Fibroblast of the aortic adventitia (primary cell): ENCODE results near the gene MYO16. TPM values are rescaled to one million over a fixed set of nuclear protein-coding genes. Genes with fewer than 3 reads are reported as not detected.
"Not testable (repeated sequence)": the region's sequence is repeated elsewhere in the genome, so short reads cannot be mapped to it uniquely, and the experiment has no call there.

Experiments
- DNase-seq: peaks from one replicate; pipeline ENCODE4 v3.0.0-alpha.2; 2010; ENCODE audit warnings: low read depth
- H3K4me3 ChIP-seq: 2 replicates; pipeline ENCODE4 v1.5.1; 2011; ENCODE audit warnings: low read depth, mild to moderate bottlenecking, control low read depth, low read length, moderate library complexity
- CTCF ChIP-seq: IDR thresholded peaks from 2 replicates; pipeline ENCODE4 v1.5.1; 2011; ENCODE audit warnings: mild to moderate bottlenecking, low read length, control low read depth, inconsistent platforms; ENCODE audit not compliant: insufficient read depth
- total RNA-seq: library from RNA; depleted of rRNA; stranded (reverse); fragments of >200 nt; gene quantifications from 2 replicates; pipeline ENCODE4 v1.2.3, GENCODE V29; 2012; ENCODE audit warnings: low replicate concordance

Gene MYO16
- total RNA-seq, 1 donor, result under 0.01 TPM

DNA sequence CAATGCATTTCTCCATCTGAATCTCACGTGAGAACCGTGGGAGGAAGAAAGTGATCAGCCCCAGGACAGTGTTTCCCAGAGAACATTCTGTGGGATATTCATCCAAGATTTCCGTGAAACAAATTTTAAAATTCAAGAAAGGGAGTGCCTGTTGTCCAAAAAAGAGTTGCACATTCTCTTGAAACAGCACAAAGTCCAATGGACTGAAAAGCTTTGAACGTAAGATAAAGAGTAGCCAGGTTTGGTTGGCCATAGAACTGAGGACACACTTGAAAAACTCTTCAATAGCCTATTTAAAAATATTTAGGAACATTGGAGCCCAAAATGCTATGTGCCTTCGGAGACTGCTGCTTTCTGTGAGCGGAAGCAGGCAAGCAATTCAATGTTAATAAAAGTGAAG is 353.9 kb downstream of the MYO16 start:
- no peak overlapping the region for H3K4me3 ChIP-seq
- TF ChIP-seq CTCF, result no peak
- DNase-seq, result no peak

GRCh38 chr13:108984251-108984920 is 355.0 kb downstream of the MYO16 start:
- DNase-seq, result no peak

GRCh38 chr13:108985166-108985565 is 355.8 kb downstream of the MYO16 start:
- no peak for TF ChIP-seq CTCF
- DNase-seq, result no peak
- H3K4me3 ChIP-seq, result no peak overlapping the region

More at GRCh38 chr13:108984251-108984920, 355.0 kb downstream of the MYO16 start:
- no peak for TF ChIP-seq CTCF
- H3K4me3 ChIP-seq, result no peak overlapping the region

GRCh38 chr13:108987517-108987916 is 358.1 kb downstream of the MYO16 start:
- no peak for TF ChIP-seq CTCF
- peak; percentile 18 for DNase-seq

GRCh38 chr13:108987944-108988343 is 358.5 kb downstream of the MYO16 start:
- no peak overlapping the region for H3K4me3 ChIP-seq
- DNase-seq, result no peak
- no peak for TF ChIP-seq CTCF

More at GRCh38 chr13:108987517-108987916, 358.1 kb downstream of the MYO16 start:
- no peak overlapping the region for H3K4me3 ChIP-seq

DNA sequence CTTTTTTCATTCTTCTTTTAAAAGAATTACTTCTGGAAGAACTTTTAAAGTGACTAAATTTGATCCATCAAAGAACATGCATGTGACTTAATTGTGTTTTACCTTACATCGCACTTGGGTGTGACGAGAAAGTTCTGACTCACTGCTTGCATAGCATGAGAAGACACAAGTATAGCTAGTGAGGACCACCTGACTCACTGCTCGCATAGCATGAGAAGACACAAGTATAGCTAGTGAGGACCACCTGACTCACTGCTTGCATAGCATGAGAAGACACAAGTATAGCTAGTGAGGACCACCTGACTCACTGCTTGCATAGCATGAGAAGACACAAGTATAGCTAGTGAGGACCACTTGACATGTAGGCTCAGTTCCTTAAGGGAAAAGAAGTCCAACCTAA is 362.0 kb downstream of the MYO16 start:
- DNase-seq, H3K4me3 ChIP-seq: not testable (repeated sequence)

- no peak overlapping the region for H3K4me3 ChIP-seq
- no peak for TF ChIP-seq CTCF
- DNase-seq, result no peak
Observed at GRCh38 chr13:108993346-108993745, 363.9 kb downstream of the MYO16 start.
